Stimulated activated effector memory CD8-positive, alpha-beta T cell treated with anti-CD3 and anti-CD28 coated beads, Interleukin-12 subunit alpha, Interleukin-12 subunit beta, amount 100 ng/mL, for 72 hours (primary cell): ENCODE data around the gene MRM3.
"Not testable (repeated sequence)": the region's sequence is repeated elsewhere in the genome, so short reads cannot be mapped to it uniquely, and the experiment has no call there.

Source experiments
- ATAC-seq: fragments of 150-1000 bp; cut with Tn5 transposase; 2 replicates; pipeline ENCODE4 v1.10.0; 2021
- DNase-seq, 2 donors: peaks; one replicate each; pipeline ENCODE4 v3.0.0; 2021 to 2022; ENCODE audit warnings: low spot score in 2 of 2
- H3K27ac Mint-ChIP-seq: one replicate; pipeline ENCODE4 v1.8.0; 2022; ENCODE audit warnings: mild to moderate bottlenecking, mixed read lengths
- H3K36me3 Mint-ChIP-seq: one replicate; pipeline ENCODE4 v1.8.0; 2022; ENCODE audit warnings: mild to moderate bottlenecking, mixed read lengths
- H3K4me1 Mint-ChIP-seq: one replicate; pipeline ENCODE4 v1.8.0; 2022; ENCODE audit warnings: mixed read lengths
- H3K4me3 Mint-ChIP-seq: one replicate; pipeline ENCODE4 v1.8.0; 2022; ENCODE audit warnings: mild to moderate bottlenecking, mixed read lengths
- H3K9me3 Mint-ChIP-seq: one replicate; pipeline ENCODE4 v1.8.0; 2022; ENCODE audit warnings: mixed read lengths

The MRM3 gene

DNA sequence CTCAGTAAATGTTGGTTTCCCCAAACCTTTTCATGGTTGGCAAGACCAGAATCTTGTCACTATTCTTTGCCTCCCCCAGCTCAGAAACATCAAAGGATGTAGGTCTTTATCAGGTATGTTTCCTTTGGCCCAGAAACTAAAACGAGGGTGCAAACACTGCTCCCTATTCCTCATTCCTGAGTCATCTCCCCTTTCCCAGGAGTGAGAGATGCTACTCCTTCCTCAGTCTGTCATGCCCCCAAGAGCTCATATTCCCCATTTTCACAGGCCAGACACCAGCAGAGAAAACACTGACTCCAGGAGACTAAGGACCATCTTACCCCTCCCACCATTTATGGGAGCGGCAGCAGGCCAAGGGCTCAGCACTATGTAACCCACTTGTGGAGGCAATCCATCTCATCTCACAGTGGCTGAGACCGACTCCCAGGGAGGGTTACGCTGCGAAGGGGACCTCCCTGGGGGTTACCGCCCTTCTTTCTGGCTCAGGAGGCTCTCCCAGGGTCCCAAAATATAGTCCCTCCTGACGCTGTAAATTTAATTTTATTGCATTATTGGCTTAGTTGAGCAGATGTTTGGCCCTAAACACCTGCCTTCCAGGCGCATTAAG, 31.6 kb upstream of the MRM3 start:
- Mint-ChIP-seq H3K9me3 (no peaks in the 10 kb centered on the region), H3K36me3 (peaks cover 51% of the 10 kb centered on the region), H3K27ac (peak overlapping the region; percentile 96), H3K4me3 (peak overlapping the region; percentile 96), H3K4me1 (peaks cover 44% of the 10 kb centered on the region)
- ATAC-seq (no peak), DNase-seq (no peak)

- DNase-seq (peak in 1 of 2 donors; percentile 33), ATAC-seq (peak; percentile 64)
- Mint-ChIP-seq H3K36me3 (peaks cover 47% of the 10 kb centered on the region), H3K27ac (peak overlapping the region; percentile 96), H3K9me3 (no peaks in the 10 kb centered on the region), H3K4me1 (peaks cover 44% of the 10 kb centered on the region), H3K4me3 (peak overlapping the region; percentile 96)
Observed at GRCh38 chr17:751269-752001, 30.7 kb upstream of the MRM3 start.

- no peaks in the 10 kb centered on the region for H3K9me3 Mint-ChIP-seq
- peak within 1 kb of the TSS; percentile 96 for H3K4me3 Mint-ChIP-seq
- ATAC-seq (peak; percentile 94), DNase-seq (peak; percentile 100)
- H3K27ac Mint-ChIP-seq, result peak within 1 kb of the TSS; percentile 96
- peaks cover 47% of the 10 kb centered on the region for H3K36me3 Mint-ChIP-seq
- H3K4me1 Mint-ChIP-seq, result peaks cover 44% of the 10 kb centered on the region
Observed at GRCh38 chr17:752002-752619, 30.0 kb upstream of the MRM3 start, which contains the start of gene GEMIN4. Gene GEMIN4 (minus strand): TSS chr17:752264. CDS start chr17:752142, 122 bp downstream.

- H3K27ac Mint-ChIP-seq, result peak overlapping the region; percentile 96
- DNase-seq (no peak), ATAC-seq (peak; percentile 23)
- H3K9me3 Mint-ChIP-seq, result no peaks in the 10 kb centered on the region
- peaks cover 44% of the 10 kb centered on the region for H3K4me1 Mint-ChIP-seq
- H3K4me3 Mint-ChIP-seq, result peak overlapping the region; percentile 96
- peaks cover 47% of the 10 kb centered on the region for H3K36me3 Mint-ChIP-seq
Observed at GRCh38 chr17:752620-753219, 29.4 kb upstream of the MRM3 start.

DNA sequence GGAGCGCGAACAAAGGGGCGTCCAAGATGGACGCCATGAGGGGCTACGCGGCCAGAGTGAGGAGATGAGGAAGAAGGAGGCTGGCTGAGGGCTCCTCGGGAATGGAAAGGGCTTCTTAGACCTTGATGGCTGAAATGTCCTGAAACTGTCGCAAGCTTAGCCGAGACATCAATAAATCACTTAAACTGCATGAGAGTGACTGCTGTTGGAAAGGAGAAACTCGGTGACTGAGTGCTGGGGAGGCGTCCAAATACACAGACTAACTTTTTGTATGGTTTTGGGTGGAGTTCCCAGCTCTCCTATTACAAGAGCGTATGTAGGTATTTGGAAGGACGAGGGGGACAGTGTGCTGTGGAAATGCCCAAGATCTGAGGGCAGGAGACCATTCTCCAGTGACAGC, 28.7 kb upstream of the MRM3 start:
- Mint-ChIP-seq H3K4me1 (peaks cover 37% of the 10 kb centered on the region), H3K9me3 (no peaks in the 10 kb centered on the region), H3K4me3 (peak overlapping the region; percentile 96), H3K36me3 (peaks cover 47% of the 10 kb centered on the region), H3K27ac (no peak overlapping the region)
- no peak for ATAC-seq
- DNase-seq, result no peak

GRCh38 chr17:755319-755961, 26.7 kb upstream of the MRM3 start:
- peaks cover 21% of the 10 kb centered on the region for H3K4me1 Mint-ChIP-seq
- not testable (repeated sequence) for ATAC-seq, DNase-seq, H3K27ac Mint-ChIP-seq, H3K4me3 Mint-ChIP-seq, H3K9me3 Mint-ChIP-seq
- peaks cover 65% of the 10 kb centered on the region for H3K36me3 Mint-ChIP-seq

DNA sequence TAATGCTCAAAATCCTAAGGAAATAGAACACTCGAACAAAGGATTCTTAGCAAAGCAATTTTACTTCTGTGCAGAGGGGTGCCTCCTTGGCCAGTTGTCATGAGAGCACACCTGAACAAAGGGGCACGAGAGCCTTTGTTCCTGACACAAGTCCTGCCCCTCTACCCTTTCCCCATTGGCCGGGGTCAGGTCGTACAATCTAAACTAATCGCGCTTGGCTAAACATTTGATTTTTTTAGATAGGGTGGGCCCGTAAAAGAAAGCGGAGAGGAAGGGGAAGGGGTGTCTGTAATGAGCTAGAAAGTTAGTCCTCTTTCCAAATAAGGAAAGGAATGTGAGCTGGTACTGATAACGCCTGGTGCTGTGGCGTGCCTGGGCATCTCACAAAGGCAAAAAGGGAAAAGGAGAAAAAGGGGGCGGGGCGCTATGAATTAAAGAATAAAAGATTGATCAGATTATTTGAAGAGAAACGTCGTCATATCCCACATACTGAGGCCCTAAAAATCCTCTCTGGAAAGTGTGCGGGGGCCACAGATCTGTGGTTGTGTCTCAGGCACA, 26.1 kb upstream of the MRM3 start:
- peaks cover 14% of the 10 kb centered on the region for H3K4me1 Mint-ChIP-seq
- ATAC-seq, H3K27ac Mint-ChIP-seq, DNase-seq, H3K9me3 Mint-ChIP-seq, H3K4me3 Mint-ChIP-seq: not testable (repeated sequence)
- H3K36me3 Mint-ChIP-seq, result peaks cover 68% of the 10 kb centered on the region

DNA sequence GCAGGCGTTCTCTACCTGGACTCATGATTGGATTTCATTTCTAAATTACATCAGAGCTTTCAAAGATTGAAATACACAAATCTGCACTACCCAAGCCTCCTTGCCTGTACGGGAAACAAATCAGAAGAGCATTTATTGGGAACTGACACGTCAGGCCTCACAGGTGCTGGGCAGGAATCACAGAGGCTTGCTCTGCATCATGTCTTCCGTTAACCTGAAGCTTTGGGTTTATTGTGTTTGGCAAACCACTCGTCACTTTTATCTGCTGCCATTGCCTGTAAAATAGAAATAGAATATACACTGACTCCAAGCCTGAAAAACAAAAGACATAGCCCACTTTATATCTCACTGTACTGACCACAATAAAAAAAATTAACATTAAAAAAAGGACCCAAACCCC, 22.2 kb upstream of the MRM3 start:
- no peaks in the 10 kb centered on the region for H3K9me3 Mint-ChIP-seq
- no peaks in the 10 kb centered on the region for H3K4me1 Mint-ChIP-seq
- ATAC-seq (no peak), DNase-seq (no peak)
- no peak overlapping the region for H3K4me3 Mint-ChIP-seq
- peaks cover 88% of the 10 kb centered on the region for H3K36me3 Mint-ChIP-seq
- H3K27ac Mint-ChIP-seq, result no peak overlapping the region

DNA sequence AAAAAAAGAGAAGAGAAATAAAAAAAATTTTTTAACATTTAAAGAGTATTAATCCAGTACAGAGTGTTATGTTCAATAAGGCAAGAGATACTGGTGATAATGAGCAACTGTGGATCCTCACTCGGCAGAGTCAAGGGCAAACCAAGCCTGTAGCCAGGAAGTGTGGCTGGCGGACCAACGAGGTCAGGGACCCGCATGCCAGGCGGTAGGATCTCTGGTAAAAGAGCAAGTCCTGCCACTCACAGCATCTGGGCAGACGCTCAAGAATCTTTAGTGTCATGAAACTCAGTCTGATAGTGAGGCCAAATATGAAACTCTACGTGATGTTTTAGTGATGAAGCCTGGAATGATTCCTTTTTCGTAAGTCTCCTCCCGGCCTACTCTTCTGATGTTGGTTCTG, 21.8 kb upstream of the MRM3 start:
- DNase-seq (no peak), ATAC-seq (no peak)
- Mint-ChIP-seq H3K4me3 (no peak overlapping the region), H3K9me3 (no peaks in the 10 kb centered on the region), H3K36me3 (peaks cover 92% of the 10 kb centered on the region), H3K4me1 (no peaks in the 10 kb centered on the region), H3K27ac (no peak overlapping the region)

- Mint-ChIP-seq H3K27ac (peak overlapping the region; percentile 30), H3K9me3 (no peaks in the 10 kb centered on the region), H3K36me3 (peaks cover 100% of the 10 kb centered on the region), H3K4me1 (no peaks in the 10 kb centered on the region), H3K4me3 (no peak overlapping the region)
- no peak for ATAC-seq
- no peak for DNase-seq
Observed at GRCh38 chr17:767076-767475, 15.1 kb upstream of the MRM3 start.

DNA sequence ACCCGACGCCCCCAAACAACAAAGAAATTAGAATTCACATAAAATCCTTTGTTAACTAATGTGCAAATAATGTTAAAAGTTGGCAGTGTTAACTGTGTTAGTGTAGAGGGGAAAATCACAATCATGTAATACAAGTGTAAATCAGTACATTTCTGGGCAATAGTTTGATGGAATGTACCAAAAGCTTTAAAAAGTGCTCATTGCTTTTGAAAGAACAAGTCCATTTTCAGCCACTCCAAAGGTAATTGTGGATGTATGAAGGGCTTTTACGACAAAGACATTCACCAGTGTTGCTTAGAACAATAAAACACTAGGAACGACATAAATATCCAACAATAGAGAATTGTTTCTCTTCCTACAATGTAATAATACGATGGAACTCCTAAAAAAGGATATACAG, 9.1 kb upstream of the MRM3 start:
- DNase-seq (no peak), ATAC-seq (no peak)
- H3K4me1 Mint-ChIP-seq, result peaks cover 12% of the 10 kb centered on the region
- no peak overlapping the region for H3K4me3 Mint-ChIP-seq
- H3K27ac Mint-ChIP-seq, result peak overlapping the region; percentile 92
- H3K9me3 Mint-ChIP-seq, result no peaks in the 10 kb centered on the region
- H3K36me3 Mint-ChIP-seq, result peaks cover 99% of the 10 kb centered on the region

- peak overlapping the region; percentile 92 for H3K27ac Mint-ChIP-seq
- H3K4me3 Mint-ChIP-seq, result peak overlapping the region; percentile 58
- H3K36me3 Mint-ChIP-seq, result peaks cover 99% of the 10 kb centered on the region
- DNase-seq (no peak), ATAC-seq (no peak)
- H3K9me3 Mint-ChIP-seq, result no peaks in the 10 kb centered on the region
- peaks cover 12% of the 10 kb centered on the region for H3K4me1 Mint-ChIP-seq
Observed at GRCh38 chr17:773467-774312, 8.5 kb upstream of the MRM3 start.

DNA sequence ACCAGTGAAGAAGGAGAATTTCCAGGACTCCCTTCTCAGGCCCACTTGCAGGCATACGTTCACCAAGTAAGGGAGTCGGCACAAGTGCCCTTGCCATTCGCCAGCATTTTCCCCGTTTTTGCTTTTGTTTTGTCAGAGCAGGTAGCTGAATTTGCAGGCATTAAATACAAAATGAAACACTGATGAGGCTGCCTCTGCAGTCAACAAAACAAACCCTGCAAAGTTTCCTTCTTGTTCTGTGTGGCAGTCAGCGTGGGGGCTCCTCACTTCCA, 7.9 kb upstream of the MRM3 start:
- peak overlapping the region; percentile 92 for H3K27ac Mint-ChIP-seq
- H3K4me3 Mint-ChIP-seq, result peak overlapping the region; percentile 58
- ATAC-seq, result no peak
- H3K9me3 Mint-ChIP-seq, result no peaks in the 10 kb centered on the region
- DNase-seq, result no peak
- peaks cover 99% of the 10 kb centered on the region for H3K36me3 Mint-ChIP-seq
- peaks cover 12% of the 10 kb centered on the region for H3K4me1 Mint-ChIP-seq

DNA sequence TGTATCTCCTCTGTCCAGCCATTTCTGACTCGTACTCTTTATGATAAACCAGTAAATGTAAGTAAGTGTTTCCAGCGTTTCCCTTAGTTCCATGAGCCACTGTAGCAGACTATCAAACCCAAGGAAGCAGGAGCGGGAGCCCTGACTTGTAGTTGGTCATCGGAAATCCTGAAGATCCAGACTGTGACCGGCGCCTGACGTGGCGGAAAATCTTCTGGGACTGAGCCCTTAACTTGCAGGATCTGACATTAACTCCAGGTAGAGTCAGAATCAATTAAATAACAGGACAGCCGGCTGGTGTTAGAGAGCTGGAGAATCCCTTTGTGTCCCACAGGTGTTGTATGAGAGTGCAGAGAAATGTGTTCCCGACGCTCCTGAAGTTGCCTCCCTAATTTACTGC, 4.1 kb upstream of the MRM3 start:
- ATAC-seq (no peak), DNase-seq (no peak)
- Mint-ChIP-seq H3K27ac (no peak overlapping the region), H3K36me3 (peaks cover 99% of the 10 kb centered on the region), H3K9me3 (no peaks in the 10 kb centered on the region), H3K4me1 (peaks cover 24% of the 10 kb centered on the region), H3K4me3 (no peak overlapping the region)
